Measurements from ENCODE around the gene GGCX. TPM values are rescaled to one million over a fixed set of nuclear protein-coding genes. Genes with fewer than 3 reads are reported as not detected.

The GGCX gene
- total and polyA plus RNA-seq, 2 of the 13 experiments (the other 11 are each of a cell fraction or from before 2014, with no cell fraction given), result 72.5 to 103 TPM

- TF ChIP-seq ZSCAN5A (CRISPR knock-in tag; IDR thresholded peaks at IDR 0.05; ENCODE audit: borderline replicate concordance) (no peak; the same call in 1 of the 2 replicates), HES4 (CRISPR knock-in tag; IDR thresholded peaks at IDR 0.05; ENCODE audit: borderline replicate concordance) (peak; percentile 35), PHF20 (CRISPR knock-in tag; IDR thresholded peaks at IDR 0.05) (peak; percentile 94), JUNB (CRISPR knock-in tag; IDR thresholded peaks at IDR 0.05; ENCODE audit: borderline replicate concordance) (no peak), ZEB1 (IDR thresholded peaks at IDR 0.05; ENCODE audit: insufficient replicate concordance, low read depth) (peak; percentile 76), KDM5A (IDR thresholded peaks at IDR 0.05; ENCODE audit: borderline replicate concordance, low read length) (peak; percentile 88; the same call in 1 of the 2 replicates), ISX (CRISPR knock-in tag; conservative IDR thresholded peaks at IDR 0.05) (no peak), JDP2 (CRISPR knock-in tag; IDR thresholded peaks at IDR 0.05; ENCODE audit: borderline replicate concordance) (no peak), RAD21 (CRISPR knock-in tag; IDR thresholded peaks at IDR 0.05) (peak; percentile 70), PRDM10 (CRISPR knock-in tag; IDR thresholded peaks at IDR 0.05; ENCODE audit: low read depth) (peak; percentile 87), NCOR1 (IDR thresholded peaks at IDR 0.05; ENCODE audit: borderline replicate concordance, low read length) (peak; percentile 91; the same call in 1 of the 2 replicates), NKX3-1 (CRISPR knock-in tag; IDR thresholded peaks at IDR 0.05) (peak; percentile 33; the same call in 1 of the 2 replicates), GTF3A (CRISPR knock-in tag; conservative IDR thresholded peaks at IDR 0.05) (no peak), SNAPC5 (CRISPR knock-in tag; IDR thresholded peaks at IDR 0.05; ENCODE audit: borderline replicate concordance) (peak; percentile 79; the same call in 1 of the 2 replicates), ZNF275 (CRISPR knock-in tag; IDR thresholded peaks at IDR 0.05; ENCODE audit: borderline replicate concordance) (peak; percentile 92; the same call in 1 of the 2 replicates), DMAP1 (CRISPR knock-in tag; IDR thresholded peaks at IDR 0.05) (peak; percentile 90), PHB2 (IDR thresholded peaks at IDR 0.05; ENCODE audit: partially characterized antibody) (no peak), RXRB (CRISPR knock-in tag; IDR thresholded peaks at IDR 0.05; ENCODE audit: borderline replicate concordance) (peak; percentile 62; the same call in 1 of the 2 replicates)
- TF ChIP-seq, protein P1, sequence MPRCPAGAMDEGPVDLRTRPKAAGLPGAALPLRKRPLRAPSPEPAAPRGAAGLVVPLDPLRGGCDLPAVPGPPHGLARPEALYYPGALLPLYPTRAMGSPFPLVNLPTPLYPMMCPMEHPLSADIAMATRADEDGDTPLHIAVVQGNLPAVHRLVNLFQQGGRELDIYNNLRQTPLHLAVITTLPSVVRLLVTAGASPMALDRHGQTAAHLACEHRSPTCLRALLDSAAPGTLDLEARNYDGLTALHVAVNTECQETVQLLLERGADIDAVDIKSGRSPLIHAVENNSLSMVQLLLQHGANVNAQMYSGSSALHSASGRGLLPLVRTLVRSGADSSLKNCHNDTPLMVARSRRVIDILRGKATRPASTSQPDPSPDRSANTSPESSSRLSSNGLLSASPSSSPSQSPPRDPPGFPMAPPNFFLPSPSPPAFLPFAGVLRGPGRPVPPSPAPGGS (CRISPR knock-in tag; IDR thresholded peaks at IDR 0.05), result peak; percentile 94
- TF ChIP-seq, protein P2, sequence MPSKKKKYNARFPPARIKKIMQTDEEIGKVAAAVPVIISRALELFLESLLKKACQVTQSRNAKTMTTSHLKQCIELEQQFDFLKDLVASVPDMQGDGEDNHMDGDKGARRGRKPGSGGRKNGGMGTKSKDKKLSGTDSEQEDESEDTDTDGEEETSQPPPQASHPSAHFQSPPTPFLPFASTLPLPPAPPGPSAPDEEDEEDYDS (CRISPR knock-in tag; IDR thresholded peaks at IDR 0.05), result peak; percentile 95
Observed at GRCh38 chr2:85561280-85562212, at the start of gene GGCX (continued).

Measured in HepG2 (cell line).